Measurements from ENCODE around the gene ABR. TPM values are rescaled to one million over a fixed set of nuclear protein-coding genes. Genes with fewer than 3 reads are reported as not detected.
"Not testable (repeated sequence)": the region's sequence is repeated elsewhere in the genome, so short reads cannot be mapped to it uniquely, and the experiment has no call there.

The ABR gene
- total RNA-seq, 1 experiment from 2014 or later, result 57.4 TPM

GRCh38 chr17:1173432-1174262, 6.1 kb downstream of the ABR start:
- DNase-seq (ENCODE audit: low read depth), result no peak

- no peak for DNase-seq (ENCODE audit: low read depth)
Observed at GRCh38 chr17:1171953-1172352, 7.8 kb downstream of the ABR start.

GRCh38 chr17:1170739-1171138, 9.0 kb downstream of the ABR start:
- DNase-seq (ENCODE audit: low read depth), result no peak

GRCh38 chr17:1169929-1170312, 9.9 kb downstream of the ABR start:
- DNase-seq (ENCODE audit: low read depth), result no peak

- no peak for DNase-seq (ENCODE audit: low read depth)
Observed at GRCh38 chr17:1169221-1169928, 10.4 kb downstream of the ABR start.

- DNase-seq (ENCODE audit: low read depth), result no peak
Observed at GRCh38 chr17:1168533-1169220, 11.1 kb downstream of the ABR start.

GRCh38 chr17:1166276-1166675, 13.5 kb downstream of the ABR start:
- no peak for DNase-seq (ENCODE audit: low read depth)

GRCh38 chr17:1165836-1166235, 13.9 kb downstream of the ABR start:
- DNase-seq (ENCODE audit: low read depth), result no peak

- DNase-seq (ENCODE audit: low read depth), result no peak
Observed at GRCh38 chr17:1164935-1165556, 14.7 kb downstream of the ABR start.

- DNase-seq (ENCODE audit: low read depth), result no peak
Observed at GRCh38 chr17:1162116-1162855, 17.5 kb downstream of the ABR start.

GRCh38 chr17:1160591-1161390, 19.0 kb downstream of the ABR start:
- DNase-seq (ENCODE audit: low read depth), result no peak

GRCh38 chr17:1159431-1160180, 20.2 kb downstream of the ABR start:
- no peak for DNase-seq (ENCODE audit: low read depth)

GRCh38 chr17:1158879-1159278, 20.9 kb downstream of the ABR start:
- no peak for DNase-seq (ENCODE audit: low read depth)

GRCh38 chr17:1156864-1157263, 22.9 kb downstream of the ABR start:
- DNase-seq (ENCODE audit: low read depth), result no peak

GRCh38 chr17:1154704-1155103, 25.1 kb downstream of the ABR start:
- DNase-seq (ENCODE audit: low read depth), result no peak

- DNase-seq (ENCODE audit: low read depth), result peak; percentile 56
Observed at GRCh38 chr17:1153795-1154546, 25.8 kb downstream of the ABR start.

- not testable (repeated sequence) for DNase-seq (ENCODE audit: low read depth)
Observed at GRCh38 chr17:1152582-1152981, 27.2 kb downstream of the ABR start.

- no peak for DNase-seq (ENCODE audit: low read depth)
Observed at GRCh38 chr17:1150863-1151600, 28.7 kb downstream of the ABR start.

All from Daoy (cell line).